LNCAP (cell line): ENCODE results near the gene IGLON5.

Experiments
- TF ChIP-seq, protein P1 (sequence below): fragments of 450-650 bp; IDR thresholded peaks from 2 replicates; pipeline ENCODE4 v1.5.1; 2017; ENCODE audit warnings: mild to moderate bottlenecking

Gene IGLON5

DNA sequence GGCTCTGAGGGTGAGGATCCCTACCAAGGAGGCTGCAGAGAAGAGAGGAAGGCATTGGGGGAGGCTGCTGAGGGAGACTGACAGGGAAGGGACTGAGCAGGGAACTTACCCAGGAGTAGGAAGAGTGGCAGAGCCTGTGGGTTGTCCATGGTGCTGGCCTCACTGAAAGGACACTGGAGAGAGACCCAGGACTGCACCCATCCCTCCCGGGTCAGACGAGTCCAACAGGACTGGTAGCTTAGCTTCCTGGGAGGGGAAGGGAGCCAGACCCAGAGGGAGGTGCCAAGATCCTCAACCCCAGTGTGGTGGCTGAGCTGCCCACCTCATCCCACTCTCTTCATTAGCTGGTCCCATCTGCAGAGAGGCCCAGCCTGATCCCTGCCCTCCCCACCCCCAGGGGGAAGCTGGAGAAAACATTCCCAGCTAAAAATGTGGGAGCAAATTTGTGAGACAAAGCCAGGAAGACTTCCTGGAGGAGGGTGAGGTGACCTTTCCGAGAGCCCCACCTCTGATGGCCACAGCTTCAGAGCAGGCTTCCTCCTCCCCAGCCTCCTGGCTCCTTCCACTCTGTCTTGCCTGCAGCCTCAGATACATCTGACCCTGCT lies 30.6 kb downstream of the IGLON5 start, which contains the start of gene VSIG10L:
TSS of gene VSIG10L (minus strand) at position 164 of the 605 bp plus-strand sequence. CDS start at position 149, 15 bp downstream.
- TF ChIP-seq, protein P1, sequence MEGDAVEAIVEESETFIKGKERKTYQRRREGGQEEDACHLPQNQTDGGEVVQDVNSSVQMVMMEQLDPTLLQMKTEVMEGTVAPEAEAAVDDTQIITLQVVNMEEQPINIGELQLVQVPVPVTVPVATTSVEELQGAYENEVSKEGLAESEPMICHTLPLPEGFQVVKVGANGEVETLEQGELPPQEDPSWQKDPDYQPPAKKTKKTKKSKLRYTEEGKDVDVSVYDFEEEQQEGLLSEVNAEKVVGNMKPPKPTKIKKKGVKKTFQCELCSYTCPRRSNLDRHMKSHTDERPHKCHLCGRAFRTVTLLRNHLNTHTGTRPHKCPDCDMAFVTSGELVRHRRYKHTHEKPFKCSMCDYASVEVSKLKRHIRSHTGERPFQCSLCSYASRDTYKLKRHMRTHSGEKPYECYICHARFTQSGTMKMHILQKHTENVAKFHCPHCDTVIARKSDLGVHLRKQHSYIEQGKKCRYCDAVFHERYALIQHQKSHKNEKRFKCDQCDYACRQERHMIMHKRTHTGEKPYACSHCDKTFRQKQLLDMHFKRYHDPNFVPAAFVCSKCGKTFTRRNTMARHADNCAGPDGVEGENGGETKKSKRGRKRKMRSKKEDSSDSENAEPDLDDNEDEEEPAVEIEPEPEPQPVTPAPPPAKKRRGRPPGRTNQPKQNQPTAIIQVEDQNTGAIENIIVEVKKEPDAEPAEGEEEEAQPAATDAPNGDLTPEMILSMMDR: no peak

GRCh38 chr19:51342631-51343569 lies 31.5 kb downstream of the IGLON5 start:
- TF ChIP-seq, protein P1: no peak

- TF ChIP-seq, protein P1: no peak
Observed at GRCh38 chr19:51345076-51345620, 33.7 kb downstream of the IGLON5 start.

GRCh38 chr19:51346742-51347141 lies 35.3 kb downstream of the IGLON5 start:
- TF ChIP-seq, protein P1: no peak

- TF ChIP-seq, protein P1: no peak
Observed at GRCh38 chr19:51347209-51347928, 35.9 kb downstream of the IGLON5 start.

- TF ChIP-seq, protein P1: no peak
Observed at GRCh38 chr19:51351266-51351990, 40.0 kb downstream of the IGLON5 start.
